ENCODE results near the gene YARS2. TPM values are rescaled to one million over a fixed set of nuclear protein-coding genes. Genes with fewer than 3 reads are reported as not detected.
"Not testable (repeated sequence)": the region's sequence is repeated elsewhere in the genome, so short reads cannot be mapped to it uniquely, and the experiment has no call there.

The YARS2 gene
- total RNA-seq, 2 donors from 2014 or later = 14.1 to 28.0 TPM

DNA sequence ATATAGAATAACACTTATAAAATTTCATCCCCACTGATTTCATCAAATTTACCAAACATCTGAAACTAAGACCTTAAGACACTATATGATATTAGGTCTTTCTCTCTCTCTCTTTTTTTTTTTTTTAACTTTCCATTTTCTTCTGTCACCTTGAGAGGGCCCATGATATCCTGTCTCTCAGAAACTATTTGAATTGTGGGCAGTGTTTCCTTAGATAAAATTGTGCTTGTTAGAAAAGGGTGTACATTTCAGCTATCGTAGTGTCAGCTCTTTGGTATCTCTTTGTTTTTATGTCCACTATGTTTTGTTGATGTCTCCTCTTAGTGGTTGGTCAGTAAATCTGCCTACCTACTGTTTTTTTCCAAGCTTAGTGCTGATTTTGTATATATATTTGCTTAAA, 52.8 kb downstream of the YARS2 start:
- H3K9ac ChIP-seq (ENCODE audit: low read depth in 2 of 2, low read length in 2 of 2) = no peak overlapping the region
- DNase-seq = no peak
- no peaks in the 10 kb centered on the region for H3K4me1 ChIP-seq
- H3K27ac ChIP-seq = no peak overlapping the region
- TF ChIP-seq, protein P1, sequence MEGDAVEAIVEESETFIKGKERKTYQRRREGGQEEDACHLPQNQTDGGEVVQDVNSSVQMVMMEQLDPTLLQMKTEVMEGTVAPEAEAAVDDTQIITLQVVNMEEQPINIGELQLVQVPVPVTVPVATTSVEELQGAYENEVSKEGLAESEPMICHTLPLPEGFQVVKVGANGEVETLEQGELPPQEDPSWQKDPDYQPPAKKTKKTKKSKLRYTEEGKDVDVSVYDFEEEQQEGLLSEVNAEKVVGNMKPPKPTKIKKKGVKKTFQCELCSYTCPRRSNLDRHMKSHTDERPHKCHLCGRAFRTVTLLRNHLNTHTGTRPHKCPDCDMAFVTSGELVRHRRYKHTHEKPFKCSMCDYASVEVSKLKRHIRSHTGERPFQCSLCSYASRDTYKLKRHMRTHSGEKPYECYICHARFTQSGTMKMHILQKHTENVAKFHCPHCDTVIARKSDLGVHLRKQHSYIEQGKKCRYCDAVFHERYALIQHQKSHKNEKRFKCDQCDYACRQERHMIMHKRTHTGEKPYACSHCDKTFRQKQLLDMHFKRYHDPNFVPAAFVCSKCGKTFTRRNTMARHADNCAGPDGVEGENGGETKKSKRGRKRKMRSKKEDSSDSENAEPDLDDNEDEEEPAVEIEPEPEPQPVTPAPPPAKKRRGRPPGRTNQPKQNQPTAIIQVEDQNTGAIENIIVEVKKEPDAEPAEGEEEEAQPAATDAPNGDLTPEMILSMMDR (IDR thresholded peaks at IDR 0.05) = no peak
- H3K4me3 ChIP-seq = no peak overlapping the region
- H3K36me3 ChIP-seq = no peaks in the 10 kb centered on the region
- no peaks in the 10 kb centered on the region for H3K9me3 ChIP-seq
- no peaks in the 10 kb centered on the region for H3K27me3 ChIP-seq
- intact Hi-C loops (cut with DNase I) = no loop called here

DNA sequence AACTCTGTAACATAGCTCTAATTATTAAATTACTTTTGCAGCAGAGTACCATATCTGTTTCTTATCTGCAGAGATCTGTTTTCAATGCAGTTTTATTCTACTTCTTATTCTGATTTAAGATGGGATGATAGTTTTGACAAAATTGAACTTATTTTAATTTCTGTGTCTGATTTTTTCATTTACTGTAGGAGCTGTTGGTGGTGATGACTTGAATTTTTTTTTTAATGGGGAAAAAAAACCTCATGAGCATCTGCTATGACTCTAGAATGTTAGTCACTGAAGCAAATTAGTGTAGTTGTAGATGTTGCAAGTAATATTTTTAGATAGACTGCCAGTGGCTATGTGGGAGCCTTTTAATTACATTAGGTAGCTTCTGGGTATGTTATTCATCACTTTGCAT, 53.2 kb downstream of the YARS2 start:
- Histone ChIP-seq H3K4me3 (no peak overlapping the region), H3K9me3 (no peaks in the 10 kb centered on the region), H3K36me3 (no peaks in the 10 kb centered on the region), H3K27ac (no peak overlapping the region), H3K4me1 (no peaks in the 10 kb centered on the region), H3K9ac (ENCODE audit: low read depth in 2 of 2, low read length in 2 of 2) (no peak overlapping the region), H3K27me3 (no peaks in the 10 kb centered on the region)
- no peak for DNase-seq
- intact Hi-C loops (cut with DNase I) = no loop called here
- TF ChIP-seq, protein P1 (IDR thresholded peaks at IDR 0.05) = no peak

DNA sequence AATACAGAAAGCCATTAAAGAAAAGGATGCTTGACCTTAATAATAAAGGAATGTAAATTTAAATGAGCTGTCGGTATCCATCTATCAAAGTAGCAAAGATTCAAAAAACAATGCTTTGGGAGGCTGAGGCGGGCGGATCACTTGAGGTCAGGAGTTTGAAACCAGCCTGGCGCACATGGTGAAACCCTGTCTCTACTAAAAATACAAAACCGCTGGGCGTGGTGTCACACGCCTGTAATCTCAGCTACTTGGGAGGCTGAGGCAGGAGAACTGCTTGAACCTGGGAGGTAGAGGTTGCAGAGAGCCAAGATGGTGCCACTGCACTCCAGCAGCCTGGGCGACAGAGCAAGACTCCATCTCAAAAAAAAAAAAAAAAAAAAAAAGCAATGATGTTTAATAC, 56.3 kb downstream of the YARS2 start:
- H3K4me1 ChIP-seq; intact Hi-C loops (cut with DNase I); H3K9me3 ChIP-seq; H3K27me3 ChIP-seq; H3K27ac ChIP-seq; DNase-seq; H3K36me3 ChIP-seq; H3K9ac ChIP-seq (ENCODE audit: low read depth in 2 of 2, low read length in 2 of 2); H3K4me3 ChIP-seq: not testable (repeated sequence)

DNA sequence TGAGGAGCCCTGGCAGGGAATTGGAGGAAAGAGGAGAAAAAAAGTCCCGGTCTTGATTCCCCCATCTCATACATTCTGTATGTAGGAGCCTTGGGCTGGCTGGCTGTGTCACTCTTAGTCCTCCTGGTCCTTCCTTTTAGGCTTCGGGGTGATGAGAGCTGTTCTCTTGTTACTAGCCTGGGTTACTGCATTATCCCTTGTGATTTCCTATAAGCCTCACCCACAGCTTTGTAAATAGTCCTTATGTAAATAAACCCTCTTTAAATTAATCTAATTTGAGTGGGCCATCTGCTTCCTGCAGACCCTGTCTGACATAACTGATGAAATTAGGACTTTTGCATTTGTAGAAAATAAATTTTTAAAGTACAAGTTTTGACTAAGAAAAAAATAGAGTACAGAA, 57.4 kb downstream of the YARS2 start:
- Histone ChIP-seq H3K27me3 (no peaks in the 10 kb centered on the region), H3K27ac (no peak overlapping the region), H3K9ac (ENCODE audit: low read depth in 2 of 2, low read length in 2 of 2) (no peak overlapping the region), H3K36me3 (no peaks in the 10 kb centered on the region), H3K4me1 (no peaks in the 10 kb centered on the region), H3K4me3 (no peak overlapping the region), H3K9me3 (no peaks in the 10 kb centered on the region)
- no peak for DNase-seq
- intact Hi-C loops (cut with DNase I) = no loop called here
- TF ChIP-seq, protein P1 (IDR thresholded peaks at IDR 0.05) = no peak

DNA sequence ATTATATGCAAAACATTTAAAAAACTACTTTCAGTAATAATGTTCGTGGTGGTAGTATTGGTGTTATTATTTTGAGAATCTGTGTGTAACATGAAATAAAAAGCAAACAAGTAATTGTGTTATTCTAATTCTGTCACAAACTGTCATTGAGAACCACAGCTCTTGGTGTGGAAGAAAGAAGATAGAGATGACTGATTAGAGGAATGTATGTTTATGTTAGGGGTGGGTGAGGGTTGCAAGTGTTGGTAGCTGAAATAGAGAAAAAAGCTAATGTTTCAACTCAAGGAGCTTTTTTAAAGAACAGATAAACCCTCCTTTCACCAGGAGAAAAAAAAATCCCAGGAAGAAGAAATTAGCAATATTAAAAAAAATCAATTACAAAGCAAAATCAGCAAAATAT, 58.3 kb downstream of the YARS2 start:
- DNase-seq = no peak
- intact Hi-C loops (cut with DNase I) = no loop called here
- Histone ChIP-seq H3K9ac (ENCODE audit: low read depth in 2 of 2, low read length in 2 of 2) (no peak overlapping the region), H3K27me3 (no peaks in the 10 kb centered on the region), H3K4me1 (no peaks in the 10 kb centered on the region), H3K4me3 (no peak overlapping the region), H3K9me3 (no peaks in the 10 kb centered on the region), H3K36me3 (no peaks in the 10 kb centered on the region), H3K27ac (no peak overlapping the region)
- TF ChIP-seq, protein P1 (IDR thresholded peaks at IDR 0.05) = no peak

Other genes with a start within 250 kb of the YARS2 start
- 10 to 100 TPM; 45.0 to 55.6 TPM for gene DNM1L, start 76.6 kb downstream of the YARS2 start, total RNA-seq
- gene PKP2, start 140.9 kb upstream of the YARS2 start, total RNA-seq = 100 to 1,000 TPM; 130 to 187 TPM

Measured in colonic mucosa (tissue), 4 donors.